A549 (cell line): ENCODE measurements around the gene TTC16.

Experiments used
- NR3C1 ChIP-seq: fragments of >200 bp; sonication (Bioruptor Twin); formaldehyde crosslinking; IDR thresholded peaks from 3 replicates; pipeline ENCODE4 v1.6.1; 2017
- POLR2A ChIP-seq: IDR thresholded peaks from 2 replicates; pipeline ENCODE4 v1.6.1; 2012; ENCODE audit warnings: mild to moderate bottlenecking, low read length
- RAD21 ChIP-seq, 2 experiments: fragments of >200 bp in 1 of 2; sonication (Bioruptor Twin) in 1 of 2; formaldehyde crosslinking in 1 of 2; IDR thresholded peaks in 1 of 2; conservative IDR thresholded peaks in 1 of 2; 2 replicates in 1 of 2; 3 replicates in 1 of 2; pipeline ENCODE4 v1.6.1; 2012 to 2018; ENCODE audit warnings: inconsistent platforms in 1 of 2
- RFX5 ChIP-seq: fragments of 450-650 bp; IDR thresholded peaks from 2 replicates; pipeline ENCODE4 v1.7.1; 2014; ENCODE audit warnings: antibody characterized with exemption, mild to moderate bottlenecking, moderate library complexity
- SMC3 ChIP-seq: fragments of >200 bp; sonication (Bioruptor Twin); formaldehyde crosslinking; IDR thresholded peaks from 3 replicates; pipeline ENCODE4 v1.6.1; 2018; ENCODE audit warnings: inconsistent platforms
- ZC3H11A ChIP-seq: fragments of 450-650 bp; IDR thresholded peaks from 2 replicates; pipeline ENCODE4 v1.6.1; 2014; ENCODE audit warnings: antibody characterized with exemption, mild to moderate bottlenecking
- TF ChIP-seq, protein P1 (sequence below): fragments of 450-650 bp; IDR thresholded peaks from 2 replicates; pipeline ENCODE4 v1.6.1; 2014; ENCODE audit warnings: antibody characterized with exemption
- TF ChIP-seq, protein P2 (sequence below): fragments of >200 bp; sonication (Bioruptor Twin); formaldehyde crosslinking; IDR thresholded peaks from 3 replicates; pipeline ENCODE4 v1.5.1; 2016

DNA sequence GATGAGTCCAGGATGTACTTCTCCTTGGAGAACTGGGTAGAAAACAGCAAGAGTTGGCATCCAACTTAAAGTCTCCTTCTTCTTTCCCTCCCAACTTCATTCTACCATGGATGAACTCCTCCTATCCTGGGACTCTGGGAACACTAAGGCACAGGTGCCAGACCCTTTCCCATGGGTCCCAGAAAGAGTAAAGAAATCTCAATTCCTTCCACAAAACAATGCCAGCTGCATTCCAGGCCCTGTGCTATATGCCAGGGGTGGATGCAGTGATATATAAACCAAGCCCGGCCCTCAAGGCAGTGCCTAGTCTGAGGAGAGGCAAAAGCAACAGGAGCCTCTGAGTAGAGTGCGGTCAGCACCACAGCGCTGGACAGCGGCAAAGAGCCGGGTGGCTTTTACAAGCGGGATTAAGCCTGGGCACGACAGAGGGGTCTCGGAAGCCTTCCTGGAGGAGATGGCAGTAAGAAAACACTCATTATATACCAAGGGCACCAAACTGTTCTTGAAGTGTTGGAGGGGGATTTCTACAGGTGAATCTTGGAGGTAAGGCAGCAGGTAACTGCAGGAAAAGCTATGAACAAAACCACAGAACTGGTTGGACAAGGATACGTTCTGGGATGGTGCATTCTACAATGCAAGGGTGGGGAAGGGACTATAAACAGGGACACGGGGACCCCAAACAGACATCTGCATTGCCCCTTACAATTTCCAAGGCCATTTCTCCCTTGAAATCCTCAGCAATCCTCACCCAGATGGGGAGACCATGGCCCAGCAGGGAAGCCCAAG, 35.6 kb downstream of the TTC16 start:
- TF ChIP-seq RFX5 (no peak), NR3C1 (no peak), RAD21 (conservative IDR thresholded peaks at IDR 0.05 in 1 of 2, IDR thresholded peaks at IDR 0.05 in 1 of 2) (no peak), SMC3 (no peak), ZC3H11A (no peak), POLR2A (no peak)
- TF ChIP-seq, protein P1, sequence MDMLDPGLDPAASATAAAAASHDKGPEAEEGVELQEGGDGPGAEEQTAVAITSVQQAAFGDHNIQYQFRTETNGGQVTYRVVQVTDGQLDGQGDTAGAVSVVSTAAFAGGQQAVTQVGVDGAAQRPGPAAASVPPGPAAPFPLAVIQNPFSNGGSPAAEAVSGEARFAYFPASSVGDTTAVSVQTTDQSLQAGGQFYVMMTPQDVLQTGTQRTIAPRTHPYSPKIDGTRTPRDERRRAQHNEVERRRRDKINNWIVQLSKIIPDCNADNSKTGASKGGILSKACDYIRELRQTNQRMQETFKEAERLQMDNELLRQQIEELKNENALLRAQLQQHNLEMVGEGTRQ: no peak
- TF ChIP-seq, protein P2, sequence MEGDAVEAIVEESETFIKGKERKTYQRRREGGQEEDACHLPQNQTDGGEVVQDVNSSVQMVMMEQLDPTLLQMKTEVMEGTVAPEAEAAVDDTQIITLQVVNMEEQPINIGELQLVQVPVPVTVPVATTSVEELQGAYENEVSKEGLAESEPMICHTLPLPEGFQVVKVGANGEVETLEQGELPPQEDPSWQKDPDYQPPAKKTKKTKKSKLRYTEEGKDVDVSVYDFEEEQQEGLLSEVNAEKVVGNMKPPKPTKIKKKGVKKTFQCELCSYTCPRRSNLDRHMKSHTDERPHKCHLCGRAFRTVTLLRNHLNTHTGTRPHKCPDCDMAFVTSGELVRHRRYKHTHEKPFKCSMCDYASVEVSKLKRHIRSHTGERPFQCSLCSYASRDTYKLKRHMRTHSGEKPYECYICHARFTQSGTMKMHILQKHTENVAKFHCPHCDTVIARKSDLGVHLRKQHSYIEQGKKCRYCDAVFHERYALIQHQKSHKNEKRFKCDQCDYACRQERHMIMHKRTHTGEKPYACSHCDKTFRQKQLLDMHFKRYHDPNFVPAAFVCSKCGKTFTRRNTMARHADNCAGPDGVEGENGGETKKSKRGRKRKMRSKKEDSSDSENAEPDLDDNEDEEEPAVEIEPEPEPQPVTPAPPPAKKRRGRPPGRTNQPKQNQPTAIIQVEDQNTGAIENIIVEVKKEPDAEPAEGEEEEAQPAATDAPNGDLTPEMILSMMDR: no peak
